Tibial artery (tissue), 4 donors: ENCODE measurements around the gene NDUFS7.

ENCODE experiments used
- DNase-seq, 2 donors: peaks; one replicate each; pipeline ENCODE4 v3.0.0-alpha.2; 2019
- H3K27ac ChIP-seq, 2 donors: fragments of 200-600 bp; sonication (generic) in 1 of 2; 1 replicate in 1 of 2; 2 replicates in 1 of 2; pipeline ENCODE4 v1.5.1; 2018 to 2019; ENCODE audit warnings: mild to moderate bottlenecking in 1 of 2
- H3K27me3 ChIP-seq, 2 donors: fragments of 200-600 bp; sonication (generic) in 1 of 2; one replicate each; pipeline versions ENCODE4 v1.5.1 to v1.6.0; 2016 to 2019
- H3K36me3 ChIP-seq, 3 donors: fragments of 200-600 bp; sonication (generic) in 2 of 3; one replicate each; pipeline ENCODE4 v1.5.1; 2016 to 2019; ENCODE audit warnings: mild to moderate bottlenecking in 2 of 3
- H3K4me1 ChIP-seq, 4 donors: fragments of 200-600 bp; sonication (generic) in 2 of 4; 1 replicate in 3 of 4; 2 replicates in 1 of 4; pipeline ENCODE4 v1.5.1; 2016 to 2019
- H3K4me3 ChIP-seq, 2 donors: fragments of 200-600 bp; sonication (generic) in 1 of 2; 1 replicate in 1 of 2; 2 replicates in 1 of 2; pipeline ENCODE4 v1.5.1; 2018 to 2019; ENCODE audit warnings: mild to moderate bottlenecking in 2 of 2
- H3K9me3 ChIP-seq, 3 donors: fragments of 200-600 bp; sonication (generic) in 1 of 3; one replicate each; pipeline ENCODE4 v1.5.1; 2016 to 2019
- CTCF ChIP-seq, 2 experiments: fragments of 200-600 bp in 1 of 2; fragments of 450-650 bp in 1 of 2; IDR thresholded peaks; one replicate each; pipeline ENCODE4 v1.5.1; 2017 to 2019; ENCODE audit warnings: antibody characterized with exemption in 2 of 2, mild to moderate bottlenecking in 1 of 2, moderate library complexity in 1 of 2
- intact Hi-C: fragments of 100-400 bp; cut with DNase I; formaldehyde crosslinking; loops from one replicate; pipeline ENCODE4 v1.15.0; 2023; ENCODE audit warnings: low total_unique reads

NDUFS7 gene

GRCh38 chr19:1421218-1421957 is 37.7 kb downstream of the NDUFS7 start:
- no peaks in the 10 kb centered on the region for H3K9me3 ChIP-seq
- no peak for DNase-seq
- no peak for TF ChIP-seq CTCF (IDR thresholded peaks at IDR 0.05)
- peaks cover 8 to 21% (median 16%) of the 10 kb centered on the region in 4 donors for H3K4me1 ChIP-seq
- intact Hi-C loops = no loop called here
- no peak overlapping the region for H3K27ac ChIP-seq
- no peak overlapping the region for H3K4me3 ChIP-seq
- H3K36me3 ChIP-seq = peaks cover 66 to 91% (median 84%) of the 10 kb centered on the region in 3 donors
- no peaks in the 10 kb centered on the region for H3K27me3 ChIP-seq

GRCh38 chr19:1421958-1422305 is 38.2 kb downstream of the NDUFS7 start:
- no peak overlapping the region for H3K4me3 ChIP-seq
- H3K36me3 ChIP-seq = peaks cover 66 to 95% (median 89%) of the 10 kb centered on the region in 3 donors
- no peaks in the 10 kb centered on the region for H3K27me3 ChIP-seq
- no peak for TF ChIP-seq CTCF (IDR thresholded peaks at IDR 0.05)
- peaks cover 3 to 16% (median 10%) of the 10 kb centered on the region in 4 donors for H3K4me1 ChIP-seq
- intact Hi-C loops = no loop called here
- DNase-seq = no peak
- no peak overlapping the region for H3K27ac ChIP-seq
- H3K9me3 ChIP-seq = no peaks in the 10 kb centered on the region

GRCh38 chr19:1422360-1422759 is 38.7 kb downstream of the NDUFS7 start:
- intact Hi-C loops = no loop called here
- H3K36me3 ChIP-seq = peaks cover 66 to 94% (median 94%) of the 10 kb centered on the region in 3 donors
- DNase-seq = no peak
- H3K9me3 ChIP-seq = no peaks in the 10 kb centered on the region
- no peak overlapping the region for H3K4me3 ChIP-seq
- no peak for TF ChIP-seq CTCF (IDR thresholded peaks at IDR 0.05)
- no peaks in the 10 kb centered on the region for H3K27me3 ChIP-seq
- H3K27ac ChIP-seq = no peak overlapping the region
- H3K4me1 ChIP-seq = peaks cover 0 to 11% (median 6%) of the 10 kb centered on the region in 4 donors

GRCh38 chr19:1422943-1423342 is 39.2 kb downstream of the NDUFS7 start:
- DNase-seq = peak in 1 of 2 donors; percentile 60
- no peak for TF ChIP-seq CTCF (IDR thresholded peaks at IDR 0.05)
- peaks cover 66 to 95% (median 94%) of the 10 kb centered on the region in 3 donors for H3K36me3 ChIP-seq
- no peak overlapping the region for H3K4me3 ChIP-seq
- no peaks in the 10 kb centered on the region for H3K9me3 ChIP-seq
- intact Hi-C loops = no loop called here
- H3K27ac ChIP-seq = no peak overlapping the region
- no peaks in the 10 kb centered on the region for H3K27me3 ChIP-seq
- H3K4me1 ChIP-seq = peaks cover 0 to 5% (median 2%) of the 10 kb centered on the region in 4 donors

GRCh38 chr19:1423436-1424191 is 39.9 kb downstream of the NDUFS7 start:
- Histone ChIP-seq H3K27me3 (no peaks in the 10 kb centered on the region), H3K36me3 (peaks cover 66 to 95% (median 94%) of the 10 kb centered on the region in 3 donors), H3K27ac (no peak overlapping the region), H3K4me1 (no peaks in the 10 kb centered on the region), H3K4me3 (no peak overlapping the region), H3K9me3 (no peaks in the 10 kb centered on the region)
- intact Hi-C loops = no loop called here
- no peak for TF ChIP-seq CTCF (IDR thresholded peaks at IDR 0.05)
- DNase-seq = no peak
